Embryonic facial prominence (tissue), 1 donor: ENCODE measurements around the gene SNAPC1.
A peak's percentile ranks its signal among the peaks of the same experiment; 100 is the strongest.

Experiments used
- DNase-seq: peaks from one replicate; pipeline ENCODE4 v3.0.0-alpha.2; 2016; ENCODE audit errors: extremely low spot score

Gene SNAPC1

DNA sequence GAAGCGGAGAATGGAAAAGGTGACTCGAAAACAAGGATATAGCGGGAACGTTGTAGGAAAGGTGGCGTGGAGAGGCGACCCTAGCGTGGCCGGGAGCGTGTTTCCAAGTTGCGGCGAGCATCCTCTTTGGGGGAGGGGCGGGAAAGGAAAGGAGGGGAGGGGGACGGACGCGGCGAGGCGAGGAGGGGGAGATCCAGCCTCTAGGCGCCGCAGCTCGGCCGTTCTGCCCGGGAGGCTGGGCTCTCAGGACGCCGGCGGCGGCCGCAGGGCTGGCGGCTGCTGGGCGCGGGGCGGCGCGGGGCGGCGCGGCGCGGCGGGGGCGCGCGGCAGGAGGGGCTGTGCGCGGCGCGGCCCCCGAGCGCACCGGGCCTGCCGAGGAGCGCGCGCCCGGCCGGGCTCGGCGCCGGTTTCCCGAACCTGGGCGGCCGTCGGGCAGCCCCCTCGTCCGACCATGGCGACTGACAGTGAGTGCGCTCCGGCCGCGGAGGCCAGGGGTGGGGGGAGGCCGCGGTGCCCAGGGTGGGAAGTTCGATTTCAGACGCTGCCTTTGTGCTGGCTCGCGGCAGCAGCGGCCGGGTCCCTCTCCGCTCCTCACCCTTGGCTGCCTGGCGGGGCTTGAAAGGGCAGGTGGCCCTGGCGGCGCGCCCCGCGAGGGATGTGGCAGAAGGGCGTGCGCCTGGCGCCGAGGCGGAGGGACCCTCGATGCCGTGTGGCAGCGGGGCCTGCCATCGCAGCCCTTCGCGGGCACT, 50.3 kb downstream of the SNAPC1 start, which contains the start of gene SYT16:
Gene SYT16 (plus strand): TSS at position 357 of the 749 bp plus-strand sequence.
- DNase-seq = no peak

GRCh38 chr14:61813096-61813606, 50.9 kb downstream of the SNAPC1 start:
- no peak for DNase-seq

- DNase-seq = no peak
Measured at GRCh38 chr14:61822458-61822857, 60.2 kb downstream of the SNAPC1 start.

- no peak for DNase-seq
Measured at GRCh38 chr14:61832783-61833182, 70.6 kb downstream of the SNAPC1 start.

GRCh38 chr14:61836184-61836583, 74.0 kb downstream of the SNAPC1 start:
- no peak for DNase-seq

DNA sequence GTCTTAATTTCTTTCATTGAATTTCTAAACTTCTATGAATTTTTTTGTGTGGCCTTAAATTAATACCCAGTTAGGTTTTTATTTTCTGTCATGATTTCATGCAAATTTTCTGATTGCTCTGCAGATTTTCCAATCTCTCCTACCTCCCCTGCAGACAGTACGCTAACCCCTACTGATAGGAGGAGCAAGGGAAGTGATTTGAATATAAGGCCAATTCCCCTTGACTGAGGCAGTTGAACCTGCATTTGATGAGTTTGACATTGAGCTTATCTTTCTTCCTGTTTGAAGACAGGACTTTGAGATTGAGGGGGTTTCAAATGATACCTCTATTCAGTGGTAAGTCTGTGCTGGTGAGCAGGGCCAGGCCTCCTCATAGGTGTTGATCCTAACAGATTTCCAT, 74.6 kb downstream of the SNAPC1 start:
- no peak for DNase-seq

- DNase-seq = peak; percentile 43
Measured at GRCh38 chr14:61837336-61838229, 75.4 kb downstream of the SNAPC1 start.

GRCh38 chr14:61838661-61839245, 76.5 kb downstream of the SNAPC1 start:
- DNase-seq = no peak

GRCh38 chr14:61839507-61839906, 77.3 kb downstream of the SNAPC1 start:
- no peak for DNase-seq

DNA sequence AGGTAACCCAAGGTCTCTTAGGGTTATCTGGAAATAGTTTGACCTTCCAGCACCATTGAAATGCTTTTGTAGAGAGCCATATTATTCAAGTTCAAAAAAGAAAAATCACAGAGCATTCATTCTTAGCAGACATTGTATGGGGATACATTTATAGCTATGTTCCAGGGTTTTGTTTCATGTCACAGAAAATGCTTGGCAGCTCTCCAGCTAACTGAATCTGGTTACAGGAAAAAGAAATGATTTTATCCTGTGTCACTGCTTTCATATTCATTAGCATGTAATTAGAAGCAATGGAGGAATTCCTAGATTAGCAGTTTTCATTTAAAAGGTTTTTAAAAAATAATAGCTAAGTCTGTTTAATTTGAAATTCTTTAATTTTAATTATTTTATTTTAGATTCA, 78.9 kb downstream of the SNAPC1 start:
- no peak for DNase-seq
